Skeletal muscle cell (primary cell): ENCODE measurements around the gene ANP32E.
"Not testable (repeated sequence)": the region's sequence is repeated elsewhere in the genome, so short reads cannot be mapped to it uniquely, and the experiment has no call there.

Source experiments
- DNase-seq: peaks from one replicate; pipeline ENCODE4 v3.0.0-alpha.2; 2010; ENCODE audit warnings: low read depth
- H3K4me3 ChIP-seq: 2 replicates; pipeline ENCODE4 v1.5.1; 2011; ENCODE audit warnings: low read depth, mild to moderate bottlenecking, control low read depth, low read length, moderate library complexity

Gene ANP32E

GRCh38 chr1:150259217-150259616 lies 23.3 kb upstream of the ANP32E start:
- H3K4me3 ChIP-seq: no peak overlapping the region
- no peak for DNase-seq

- no peak for DNase-seq
- H3K4me3 ChIP-seq: no peak within 1 kb of the TSS
Measured at GRCh38 chr1:150257624-150258585, 22.0 kb upstream of the ANP32E start, which contains the start of gene CA14. Gene CA14, plus strand, starts transcription at chr1:150257774. Its CDS starts 355 bp downstream, at chr1:150258129.

DNA sequence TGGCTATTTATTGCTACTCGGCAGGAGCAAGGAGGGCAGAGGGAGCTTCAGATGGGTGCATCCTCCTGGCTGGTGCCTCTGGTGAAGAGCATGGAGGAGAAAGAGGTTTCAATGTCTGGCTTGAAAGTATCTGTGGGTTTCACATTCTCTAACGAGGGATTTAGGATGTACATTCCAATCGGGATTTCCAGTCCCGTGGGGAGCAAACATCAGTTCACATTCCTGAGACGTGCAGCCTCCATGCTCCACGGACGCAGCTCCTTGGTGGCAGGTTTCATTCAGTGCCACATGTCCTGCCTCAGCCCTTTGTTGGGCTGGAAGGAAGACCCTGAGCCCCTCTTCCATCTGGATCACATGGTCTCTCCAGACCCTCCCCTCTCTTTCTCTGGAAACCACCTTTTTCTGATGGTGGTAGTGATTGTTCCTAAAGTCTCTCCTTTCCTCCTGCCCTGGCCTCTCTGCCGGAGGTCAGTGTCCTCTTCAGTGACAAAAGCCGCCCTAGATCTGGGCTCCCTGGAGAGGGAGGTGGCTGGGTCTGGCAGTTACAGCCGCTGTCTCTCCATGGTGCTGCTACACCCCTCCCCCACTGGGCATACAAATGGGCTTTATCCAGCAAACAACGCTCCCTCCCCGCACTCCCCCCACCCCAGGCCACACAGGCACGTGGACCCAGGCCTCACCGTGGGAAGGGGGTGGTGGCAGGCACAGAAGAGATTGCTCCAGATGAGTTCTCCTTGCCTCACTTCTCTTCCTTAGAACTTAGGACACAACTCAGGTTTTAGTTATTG lies 20.8 kb upstream of the ANP32E start:
- no peak for DNase-seq
- H3K4me3 ChIP-seq: no peak overlapping the region

- no peak for DNase-seq
- no peak overlapping the region for H3K4me3 ChIP-seq
Measured at GRCh38 chr1:150256198-150256553, 20.3 kb upstream of the ANP32E start.

GRCh38 chr1:150249936-150250335 lies 14.0 kb upstream of the ANP32E start:
- DNase-seq: no peak
- H3K4me3 ChIP-seq: no peak overlapping the region

DNA sequence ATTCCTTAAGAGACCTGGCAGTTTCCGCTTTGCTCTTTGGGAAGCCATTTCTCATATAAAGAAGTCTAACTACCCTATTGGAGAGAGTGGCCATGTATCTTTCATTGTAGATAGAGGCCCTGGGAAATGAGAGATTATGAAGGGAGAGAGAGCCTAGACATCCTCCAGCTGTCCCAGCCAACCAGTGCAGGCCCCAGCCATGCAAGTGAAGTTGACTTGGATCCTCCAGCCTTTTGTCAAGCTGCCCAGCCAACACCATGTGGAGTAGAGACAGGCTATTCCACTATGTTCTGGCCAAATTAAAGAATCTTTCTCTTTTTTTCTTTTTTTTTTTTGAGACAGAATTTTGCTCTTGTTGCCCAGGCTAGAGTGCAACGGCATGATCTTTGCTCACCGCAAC lies 7.1 kb upstream of the ANP32E start:
- DNase-seq: no peak
- H3K4me3 ChIP-seq: no peak overlapping the region

- no peak overlapping the region for H3K4me3 ChIP-seq
- DNase-seq: no peak
Measured at GRCh38 chr1:150237746-150238145, 1.8 kb upstream of the ANP32E start.

DNA sequence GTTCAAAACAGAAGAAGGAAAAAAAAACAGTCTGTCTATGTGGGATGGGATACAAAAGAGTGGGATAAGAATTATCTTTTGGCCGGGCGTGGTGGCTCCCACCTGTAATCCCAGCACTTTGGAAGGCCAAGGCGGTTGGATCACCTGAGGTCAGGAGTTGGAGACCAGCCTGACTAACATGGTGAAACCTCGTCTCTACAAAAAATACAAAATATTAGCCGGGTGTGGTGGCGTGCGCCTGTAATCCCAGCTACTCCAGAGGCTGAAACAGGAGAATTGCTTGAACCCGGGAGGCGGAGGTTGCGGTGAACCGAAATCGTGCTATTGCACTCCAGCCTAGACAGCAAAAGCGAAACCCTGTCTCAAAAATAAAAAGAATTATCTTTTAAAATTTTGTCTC lies 1.3 kb upstream of the ANP32E start:
- not testable (repeated sequence) for DNase-seq, H3K4me3 ChIP-seq

DNA sequence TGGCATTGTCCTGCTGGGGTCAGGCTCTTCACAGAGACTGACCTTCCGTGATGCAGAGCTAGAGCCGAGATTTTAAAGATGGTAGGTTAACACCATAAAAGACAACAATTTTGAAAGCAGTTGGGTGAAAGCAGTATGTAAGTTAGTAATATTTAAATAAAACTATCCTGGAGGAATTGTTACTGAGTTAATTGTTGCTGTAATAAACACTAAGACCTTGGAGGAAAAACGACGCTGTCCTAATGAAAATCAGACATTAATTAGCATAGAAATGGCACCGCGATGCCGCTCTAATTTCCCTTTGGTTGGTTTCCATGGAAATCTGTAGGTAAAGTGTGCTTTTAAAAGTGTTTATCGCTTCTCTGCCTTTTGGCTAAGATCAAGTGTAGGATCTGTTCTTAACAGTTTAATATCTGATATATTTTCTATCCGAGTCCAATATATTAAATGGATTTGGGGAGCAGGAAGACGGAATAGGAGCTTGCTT lies 745 bp upstream of the ANP32E start:
- peak overlapping the region; percentile 91 for H3K4me3 ChIP-seq
- no peak for DNase-seq

DNA sequence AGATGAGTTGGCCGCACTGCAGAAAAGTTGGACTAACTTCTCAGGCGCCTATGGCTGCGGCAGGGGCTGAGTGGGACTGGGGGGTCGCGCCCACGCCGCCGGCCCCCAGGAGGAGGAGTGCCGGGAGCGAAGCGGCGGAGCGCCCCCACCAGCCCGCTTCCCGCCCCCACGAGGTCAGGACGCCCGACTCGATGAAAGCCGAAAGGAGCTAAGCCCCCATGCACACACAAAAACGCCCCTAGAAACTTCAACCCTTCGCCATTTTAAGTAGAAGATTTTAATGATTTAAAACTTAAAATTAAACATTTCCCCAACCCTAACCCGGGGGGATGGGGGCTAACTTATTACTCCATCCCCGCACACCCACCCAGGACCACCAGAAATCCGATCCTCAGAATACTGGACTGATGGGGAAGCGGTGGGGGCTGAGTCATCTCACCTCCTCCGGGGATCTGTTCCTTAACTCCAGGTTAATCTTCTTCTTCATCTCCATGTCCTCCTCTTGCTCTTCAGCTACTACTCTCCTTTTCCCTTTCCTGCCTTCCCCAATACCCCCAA lies 539 bp downstream of the ANP32E start:
- H3K4me3 ChIP-seq: peak overlapping the region; percentile 91
- DNase-seq: no peak

- H3K4me3 ChIP-seq: peak overlapping the region; percentile 91
- no peak for DNase-seq
Measured at GRCh38 chr1:150234566-150235293, 1.2 kb downstream of the ANP32E start.

DNA sequence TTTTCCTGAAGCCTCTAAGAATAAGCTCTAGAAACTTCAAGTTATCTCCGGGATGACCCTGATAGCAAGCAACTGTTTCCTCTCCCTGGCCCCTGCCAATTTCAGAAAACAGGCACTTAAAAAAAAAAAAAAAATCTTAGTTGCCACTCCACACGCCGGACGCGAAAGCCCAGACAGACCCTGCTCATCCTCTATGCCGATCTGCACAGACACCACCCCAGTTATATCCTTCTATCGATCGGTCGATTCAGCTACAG lies 1.7 kb downstream of the ANP32E start:
- DNase-seq: no peak
- peak overlapping the region; percentile 91 for H3K4me3 ChIP-seq

GRCh38 chr1:150233359-150234308 lies 2.3 kb downstream of the ANP32E start:
- DNase-seq: no peak
- peak overlapping the region; percentile 91 for H3K4me3 ChIP-seq

GRCh38 chr1:150232921-150233320 lies 3.0 kb downstream of the ANP32E start:
- not testable (repeated sequence) for DNase-seq, H3K4me3 ChIP-seq

DNA sequence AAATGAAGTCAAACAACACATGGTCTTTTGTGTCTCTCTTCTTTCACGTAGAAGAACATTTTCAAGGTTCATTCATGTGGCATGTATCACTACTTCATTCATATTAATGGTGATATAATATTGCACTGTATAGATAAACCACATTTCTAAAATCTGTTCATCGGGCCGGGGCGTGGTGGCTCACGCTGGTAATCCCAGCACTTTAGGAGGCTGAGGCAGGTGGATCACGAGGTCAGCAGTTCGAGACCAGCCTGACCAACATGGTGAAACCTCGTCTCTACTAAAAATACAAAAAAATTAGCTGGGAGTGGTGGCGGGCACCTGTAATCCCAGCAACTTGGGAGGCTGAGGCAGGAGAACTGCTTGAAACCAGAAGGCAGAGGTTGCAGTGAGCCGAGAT lies 7.7 kb downstream of the ANP32E start:
- not testable (repeated sequence) for H3K4me3 ChIP-seq, DNase-seq

GRCh38 chr1:150227228-150227627 lies 8.7 kb downstream of the ANP32E start:
- DNase-seq: no peak
- no peak overlapping the region for H3K4me3 ChIP-seq

DNA sequence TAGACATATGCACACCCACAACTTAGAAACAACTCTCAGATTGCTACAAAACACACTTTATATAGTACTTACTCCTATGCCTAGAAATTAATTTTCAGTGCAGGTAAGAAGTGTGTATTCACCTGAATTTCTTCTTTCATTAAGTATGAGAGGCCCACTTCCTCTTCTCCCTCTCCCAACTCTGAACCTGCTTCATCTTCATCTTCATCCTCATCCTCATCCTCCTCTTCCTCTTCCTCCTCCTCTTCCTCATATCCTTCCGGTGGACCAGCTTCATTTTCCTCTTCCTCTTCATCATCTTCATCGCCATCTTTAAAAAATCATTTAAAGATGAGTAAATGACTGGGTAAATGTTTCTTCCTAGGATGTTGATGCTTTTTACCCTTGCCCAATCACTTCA lies 9.4 kb downstream of the ANP32E start:
- DNase-seq: no peak
- H3K4me3 ChIP-seq: no peak overlapping the region

DNA sequence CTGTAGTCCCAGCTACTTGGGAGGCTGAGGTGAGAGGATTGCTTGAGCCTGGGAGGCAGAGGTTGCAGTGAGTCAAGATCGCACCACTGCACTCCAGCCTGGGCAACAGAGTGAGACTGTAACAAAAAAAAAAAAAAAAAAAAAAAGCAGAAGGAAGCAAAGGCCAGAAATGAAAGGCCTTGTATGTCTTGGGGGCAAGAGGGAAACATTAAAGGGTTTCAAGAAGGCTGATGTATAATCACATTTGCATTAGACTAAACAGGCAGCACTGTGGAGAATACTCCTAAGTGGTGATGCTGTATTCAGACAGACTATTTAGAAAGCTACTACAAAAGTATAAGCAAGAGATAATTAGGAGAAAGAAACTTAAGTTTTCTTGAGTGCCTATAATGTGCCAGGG lies 10.4 kb downstream of the ANP32E start:
- no peak overlapping the region for H3K4me3 ChIP-seq
- DNase-seq: no peak

- DNase-seq: no peak
- no peak overlapping the region for H3K4me3 ChIP-seq
Measured at GRCh38 chr1:150224983-150225382, 10.9 kb downstream of the ANP32E start.
